PFSK-1 (cell line): ENCODE results near the gene CHMP6.

Source experiments
- FOXP2 ChIP-seq: optimal IDR thresholded peaks from 2 replicates; pipeline ENCODE3; 2011; ENCODE audit warnings: borderline replicate concordance, control low read depth, inconsistent platforms; ENCODE audit not compliant: insufficient read depth; ENCODE audit errors: extremely low read length, extremely low read depth
- POLR2AphosphoS5 ChIP-seq: IDR thresholded peaks from 2 replicates; pipeline ENCODE4 v1.6.1; 2012; ENCODE audit warnings: low read depth, mild to moderate bottlenecking, control low read depth, low read length, moderate library complexity
- SIN3A ChIP-seq: IDR thresholded peaks from 2 replicates; pipeline ENCODE4 v1.6.1; 2012; ENCODE audit warnings: mild to moderate bottlenecking, low read length, moderate library complexity, borderline replicate concordance; ENCODE audit not compliant: insufficient read depth
- TAF1 ChIP-seq: IDR thresholded peaks from 2 replicates; pipeline ENCODE4 v1.6.1; 2012; ENCODE audit warnings: low read length, control low read depth, borderline replicate concordance; ENCODE audit not compliant: insufficient read depth
- TF ChIP-seq, protein P1 (sequence below), 2 experiments: IDR thresholded peaks; 2 replicates each; pipeline versions ENCODE4 v1.6.1 to v1.8.0; 2011 to 2012; ENCODE audit warnings: low read depth in 2 of 2, low read length in 2 of 2, control low read depth in 1 of 2, inconsistent platforms in 1 of 2, mild to moderate bottlenecking in 1 of 2, moderate library complexity in 1 of 2; ENCODE audit not compliant: insufficient read depth in 1 of 2

CHMP6 gene

GRCh38 chr17:81046770-81047359 lies 55.2 kb downstream of the CHMP6 start:
- TF ChIP-seq POLR2AphosphoS5 (no peak; the same call in 1 of the 2 replicates), TAF1 (no peak), FOXP2 (no peak), SIN3A (no peak)
- TF ChIP-seq, protein P1, sequence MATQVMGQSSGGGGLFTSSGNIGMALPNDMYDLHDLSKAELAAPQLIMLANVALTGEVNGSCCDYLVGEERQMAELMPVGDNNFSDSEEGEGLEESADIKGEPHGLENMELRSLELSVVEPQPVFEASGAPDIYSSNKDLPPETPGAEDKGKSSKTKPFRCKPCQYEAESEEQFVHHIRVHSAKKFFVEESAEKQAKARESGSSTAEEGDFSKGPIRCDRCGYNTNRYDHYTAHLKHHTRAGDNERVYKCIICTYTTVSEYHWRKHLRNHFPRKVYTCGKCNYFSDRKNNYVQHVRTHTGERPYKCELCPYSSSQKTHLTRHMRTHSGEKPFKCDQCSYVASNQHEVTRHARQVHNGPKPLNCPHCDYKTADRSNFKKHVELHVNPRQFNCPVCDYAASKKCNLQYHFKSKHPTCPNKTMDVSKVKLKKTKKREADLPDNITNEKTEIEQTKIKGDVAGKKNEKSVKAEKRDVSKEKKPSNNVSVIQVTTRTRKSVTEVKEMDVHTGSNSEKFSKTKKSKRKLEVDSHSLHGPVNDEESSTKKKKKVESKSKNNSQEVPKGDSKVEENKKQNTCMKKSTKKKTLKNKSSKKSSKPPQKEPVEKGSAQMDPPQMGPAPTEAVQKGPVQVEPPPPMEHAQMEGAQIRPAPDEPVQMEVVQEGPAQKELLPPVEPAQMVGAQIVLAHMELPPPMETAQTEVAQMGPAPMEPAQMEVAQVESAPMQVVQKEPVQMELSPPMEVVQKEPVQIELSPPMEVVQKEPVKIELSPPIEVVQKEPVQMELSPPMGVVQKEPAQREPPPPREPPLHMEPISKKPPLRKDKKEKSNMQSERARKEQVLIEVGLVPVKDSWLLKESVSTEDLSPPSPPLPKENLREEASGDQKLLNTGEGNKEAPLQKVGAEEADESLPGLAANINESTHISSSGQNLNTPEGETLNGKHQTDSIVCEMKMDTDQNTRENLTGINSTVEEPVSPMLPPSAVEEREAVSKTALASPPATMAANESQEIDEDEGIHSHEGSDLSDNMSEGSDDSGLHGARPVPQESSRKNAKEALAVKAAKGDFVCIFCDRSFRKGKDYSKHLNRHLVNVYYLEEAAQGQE (IDR thresholded peaks at IDR 0.05; ENCODE audit: insufficient read depth in 1 of 2, low read depth in 2 of 2, low read length in 2 of 2), result no peak

- TF ChIP-seq FOXP2 (no peak), POLR2AphosphoS5 (no peak)
Measured at GRCh38 chr17:81048827-81049371, 57.3 kb downstream of the CHMP6 start.

GRCh38 chr17:81049372-81049911 lies 57.8 kb downstream of the CHMP6 start:
- TF ChIP-seq FOXP2 (no peak), POLR2AphosphoS5 (no peak), TAF1 (no peak), SIN3A (no peak)
- TF ChIP-seq, protein P1 (IDR thresholded peaks at IDR 0.05; ENCODE audit: insufficient read depth in 1 of 2, low read depth in 2 of 2, low read length in 2 of 2), result no peak
